Measurements from ENCODE around the gene LY86.

DNA sequence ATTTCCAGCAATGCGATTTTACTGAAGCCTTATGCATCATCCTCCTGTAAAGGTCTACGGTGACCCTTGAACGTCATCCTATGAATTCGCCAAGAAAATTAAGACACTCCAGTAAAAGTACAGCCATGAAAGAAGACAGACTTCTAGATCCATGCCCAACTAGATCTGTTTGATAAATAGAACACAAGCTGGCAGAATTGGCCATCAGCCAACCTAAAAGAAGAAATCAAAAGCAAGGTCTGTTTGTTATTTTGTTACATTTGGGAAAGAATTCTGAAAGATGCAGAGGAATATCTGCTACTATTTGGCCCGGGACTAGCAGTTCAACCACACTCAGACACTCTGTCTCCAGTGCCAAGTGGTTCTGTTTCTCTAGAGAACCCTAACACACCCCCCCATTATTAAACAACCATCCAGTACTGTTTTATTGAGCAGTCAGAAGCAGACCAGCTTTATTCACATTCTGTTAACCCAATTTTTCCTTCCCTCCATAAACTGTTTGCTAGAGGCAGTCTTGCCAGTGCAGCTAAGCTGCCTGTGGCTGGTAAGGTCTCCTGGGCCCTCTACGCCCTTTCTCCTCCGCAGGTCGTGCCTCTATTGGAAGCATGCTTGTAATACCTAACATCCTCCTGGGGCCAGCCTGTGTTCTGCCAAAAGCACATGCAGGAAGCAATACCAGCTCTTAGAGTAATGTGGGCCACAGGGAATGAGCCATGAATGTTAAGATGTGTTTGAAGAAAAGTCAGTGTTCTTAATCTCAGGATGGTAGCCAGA lies 30.7 kb downstream of the LY86 start:
- TF ChIP-seq, protein P1, sequence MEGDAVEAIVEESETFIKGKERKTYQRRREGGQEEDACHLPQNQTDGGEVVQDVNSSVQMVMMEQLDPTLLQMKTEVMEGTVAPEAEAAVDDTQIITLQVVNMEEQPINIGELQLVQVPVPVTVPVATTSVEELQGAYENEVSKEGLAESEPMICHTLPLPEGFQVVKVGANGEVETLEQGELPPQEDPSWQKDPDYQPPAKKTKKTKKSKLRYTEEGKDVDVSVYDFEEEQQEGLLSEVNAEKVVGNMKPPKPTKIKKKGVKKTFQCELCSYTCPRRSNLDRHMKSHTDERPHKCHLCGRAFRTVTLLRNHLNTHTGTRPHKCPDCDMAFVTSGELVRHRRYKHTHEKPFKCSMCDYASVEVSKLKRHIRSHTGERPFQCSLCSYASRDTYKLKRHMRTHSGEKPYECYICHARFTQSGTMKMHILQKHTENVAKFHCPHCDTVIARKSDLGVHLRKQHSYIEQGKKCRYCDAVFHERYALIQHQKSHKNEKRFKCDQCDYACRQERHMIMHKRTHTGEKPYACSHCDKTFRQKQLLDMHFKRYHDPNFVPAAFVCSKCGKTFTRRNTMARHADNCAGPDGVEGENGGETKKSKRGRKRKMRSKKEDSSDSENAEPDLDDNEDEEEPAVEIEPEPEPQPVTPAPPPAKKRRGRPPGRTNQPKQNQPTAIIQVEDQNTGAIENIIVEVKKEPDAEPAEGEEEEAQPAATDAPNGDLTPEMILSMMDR (IDR thresholded peaks at IDR 0.05; ENCODE audit: extremely low read depth in 1 of 2, insufficient read depth in 1 of 2, low read depth in 1 of 2, low read length in 2 of 2): no peak
- TF ChIP-seq, protein P2, sequence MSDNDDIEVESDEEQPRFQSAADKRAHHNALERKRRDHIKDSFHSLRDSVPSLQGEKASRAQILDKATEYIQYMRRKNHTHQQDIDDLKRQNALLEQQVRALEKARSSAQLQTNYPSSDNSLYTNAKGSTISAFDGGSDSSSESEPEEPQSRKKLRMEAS (IDR thresholded peaks at IDR 0.05; ENCODE audit: insufficient read depth, insufficient read length): no peak
- TF ChIP-seq POLR2A (IDR thresholded peaks at IDR 0.05; ENCODE audit: low read depth, low read length) (no peak), FOS (IDR thresholded peaks at IDR 0.05; ENCODE audit: borderline replicate concordance, insufficient read depth, low read length) (no peak), EZH2 (IDR thresholded peaks at IDR 0.05; ENCODE audit: borderline replicate concordance, low read depth, low read length, severe bottlenecking) (no peak), POLR2AphosphoS5 (IDR thresholded peaks at IDR 0.05; ENCODE audit: insufficient read depth, low read depth, low read length) (no peak)
